T-cell (primary cell): ENCODE measurements around the gene CNN3. TPM values are rescaled to one million over a fixed set of nuclear protein-coding genes. Genes with fewer than 3 reads are reported as not detected.

ENCODE experiments used
- ATAC-seq, 4 experiments: fragments of 200-7000 bp in 3 of 4; fragments of 150-1000 bp in 1 of 4; cut with Tn5 transposase; replicated peaks in 1 of 4; 1 replicate in 3 of 4; 2 replicates in 1 of 4; pipeline ENCODE4 v1.10.0; 2021; ENCODE audit warnings: moderate library complexity in 3 of 4, mild to moderate bottlenecking in 2 of 4, moderate number of reproducible peaks in 1 of 4
- CTCF ChIA-PET, 2 donors: fragments of 300-600 bp; sonication (Branson Sonifier 250); formaldehyde crosslinking; loops; one replicate each; lab custom pipeline; 2022; ENCODE audit warnings: antibody characterized with exemption in 2 of 2; lab: Charles Lee
- POLR2A ChIA-PET, 2 donors: fragments of 300-600 bp; sonication (Branson Sonifier 250); formaldehyde crosslinking; loops; one replicate each; lab custom pipeline; 2022; ENCODE audit warnings: antibody characterized with exemption in 2 of 2; lab: Charles Lee
- DNase-seq, 35 experiments: peaks; one replicate each; pipeline versions ENCODE4 v3.0.0 to v3.0.0-alpha.2; 2013 to 2023
- H3K27ac ChIP-seq: one replicate; pipeline ENCODE4 v1.5.1; 2013; ENCODE audit warnings: low read length
- H3K27me3 ChIP-seq, 2 experiments: replicated peaks in 1 of 2; 1 replicate in 1 of 2; 2 replicates in 1 of 2; pipeline versions ENCODE4 v1.6.1 to v1.7.0; 2013; ENCODE audit warnings: low read length in 1 of 2, mixed read lengths in 1 of 2; ENCODE audit not compliant: control insufficient read depth in 2 of 2, insufficient read depth in 2 of 2; ENCODE audit errors: extremely low read depth in 1 of 2
- H3K36me3 ChIP-seq, 2 donors: 1 replicate in 1 of 2; 2 replicates in 1 of 2; pipeline versions ENCODE4 v1.6.1 to v1.7.0; 2013; ENCODE audit warnings: low read length in 1 of 2; ENCODE audit not compliant: control insufficient read depth in 2 of 2, insufficient read depth in 1 of 2; ENCODE audit errors: extremely low read depth in 1 of 2
- H3K4me1 ChIP-seq, 2 experiments: 1 replicate in 1 of 2; 2 replicates in 1 of 2; pipeline versions ENCODE4 v1.6.1 to v1.7.0; 2013; ENCODE audit warnings: low read length in 2 of 2, mixed read lengths in 1 of 2; ENCODE audit not compliant: insufficient read depth in 2 of 2, control insufficient read depth in 1 of 2; ENCODE audit errors: extremely low read depth in 1 of 2
- H3K4me3 ChIP-seq, 2 donors: 1 replicate in 1 of 2; 2 replicates in 1 of 2; pipeline versions ENCODE4 v1.5.1 to v1.7.0; 2013; ENCODE audit warnings: mild to moderate bottlenecking in 2 of 2, low read length in 1 of 2, moderate library complexity in 1 of 2; ENCODE audit not compliant: control insufficient read depth in 1 of 2; ENCODE audit errors: extremely low read depth in 1 of 2
- H3K9me3 ChIP-seq: 2 replicates; pipeline ENCODE4 v1.7.0; 2013
- H3K27ac Mint-ChIP-seq, 2 donors: one replicate each; pipeline ENCODE4 v1.8.0; 2020 to 2021; ENCODE audit warnings: mild to moderate bottlenecking in 2 of 2, mixed read lengths in 2 of 2
- H3K27me3 Mint-ChIP-seq, 2 donors: one replicate each; pipeline ENCODE4 v1.8.0; 2021 to 2022; ENCODE audit warnings: mixed read lengths in 2 of 2
- H3K36me3 Mint-ChIP-seq: one replicate; pipeline ENCODE4 v1.8.0; 2021; ENCODE audit warnings: mixed read lengths
- H3K4me1 Mint-ChIP-seq, 3 donors: one replicate each; pipeline ENCODE4 v1.8.0; 2020 to 2022; ENCODE audit warnings: mixed read lengths in 3 of 3, mild to moderate bottlenecking in 1 of 3
- H3K4me3 Mint-ChIP-seq, 3 donors: one replicate each; pipeline ENCODE4 v1.8.0; 2020 to 2022; ENCODE audit warnings: mild to moderate bottlenecking in 3 of 3, mixed read lengths in 3 of 3, moderate library complexity in 3 of 3
- H3K9me3 Mint-ChIP-seq, 3 donors: one replicate each; pipeline ENCODE4 v1.8.0; 2020 to 2022; ENCODE audit warnings: mixed read lengths in 3 of 3
- WGBS: methylation state at CpG from one replicate; pipeline ENCODE4 v1.1.5; 2013; ENCODE audit warnings: missing lambda C conversion rate; ENCODE audit not compliant: insufficient coverage; 5-methylcytosine and 5-hydroxymethylcytosine counted together
- total RNA-seq, 35 experiments: library from RNA in 6 of 35; stranded (reverse) in 6 of 35; fragments of 120-200 nt in 1 of 35; gene quantifications; one replicate each; pipeline versions ENCODE4 v1.2.1 to v1.2.4 and lab custom pipeline; 2013 to 2026

CNN3 gene
- total RNA-seq, 5 donors from 2014 or later (not counting 1 experiment from before 2014, with no cell fraction given) = 2.0 to 7.3 (median 5.0) TPM

DNA sequence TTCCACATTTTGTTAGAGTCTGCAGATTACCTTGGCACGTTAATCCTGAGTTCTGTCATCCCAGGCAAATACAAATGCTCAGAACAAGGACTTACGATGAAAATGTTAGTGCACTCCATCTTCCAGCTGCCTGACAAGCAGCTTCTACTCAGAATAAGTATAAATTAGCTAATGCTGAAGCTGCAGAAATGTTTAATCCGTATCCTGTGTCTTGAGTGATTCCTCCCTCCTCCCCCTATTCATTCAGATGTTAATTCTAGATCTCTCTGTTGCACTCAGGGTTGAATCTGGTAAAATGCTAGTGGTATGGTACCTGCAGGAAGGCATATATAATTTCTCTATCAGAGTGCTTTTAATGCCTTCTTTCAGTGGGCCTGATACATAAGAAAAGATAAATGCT, 39.8 kb downstream of the CNN3 start:
- Histone ChIP-seq H3K27ac (no peak overlapping the region), H3K9me3 (no peaks in the 10 kb centered on the region), H3K36me3 (no peaks in the 10 kb centered on the region), H3K4me3 (no peak overlapping the region), H3K27me3 (no peaks in the 10 kb centered on the region), H3K4me1 (peaks cover 4 to 10% of the 10 kb centered on the region in 2 experiments)
- no peak for ATAC-seq
- H3K9me3 Mint-ChIP-seq = no peaks in the 10 kb centered on the region
- no peaks in the 10 kb centered on the region for H3K36me3 Mint-ChIP-seq
- POLR2A ChIA-PET = no interaction called here
- CTCF ChIA-PET = no interaction called here
- no peaks in the 10 kb centered on the region for H3K27me3 Mint-ChIP-seq
- H3K4me3 Mint-ChIP-seq = no peak overlapping the region
- no peak for DNase-seq
- peaks cover 13 to 18% (median 17%) of the 10 kb centered on the region in 3 donors for H3K4me1 Mint-ChIP-seq
- WGBS = no CpG with 5 or more reads among the region's 3 CpGs
- no peak overlapping the region for H3K27ac Mint-ChIP-seq

DNA sequence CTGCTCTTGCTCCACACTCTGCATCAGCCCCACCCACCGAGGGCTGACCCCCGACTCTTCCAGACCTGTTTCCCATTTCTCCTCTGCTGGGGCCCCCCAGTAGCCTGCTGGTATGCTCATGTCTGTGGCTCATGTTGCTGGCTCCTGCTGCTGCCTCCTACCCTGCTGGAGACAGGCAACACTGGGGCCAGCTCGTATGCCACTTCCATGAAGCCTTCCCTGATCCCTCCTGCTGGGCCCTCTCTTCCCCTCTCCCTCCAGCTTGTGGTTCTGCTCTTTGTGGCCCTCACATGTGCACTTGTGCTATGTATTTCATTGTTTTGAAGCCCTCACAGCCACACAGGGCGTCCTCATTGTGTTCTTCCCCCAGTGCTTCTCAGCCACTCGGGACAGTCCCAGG, 40.5 kb downstream of the CNN3 start:
- no peak overlapping the region for H3K4me3 Mint-ChIP-seq
- ATAC-seq (no peak), DNase-seq (no peak)
- Histone ChIP-seq H3K4me1 (peaks cover 4 to 10% of the 10 kb centered on the region in 2 experiments), H3K27ac (no peak overlapping the region), H3K36me3 (no peaks in the 10 kb centered on the region), H3K4me3 (no peak overlapping the region), H3K27me3 (no peaks in the 10 kb centered on the region), H3K9me3 (no peaks in the 10 kb centered on the region)
- H3K27ac Mint-ChIP-seq = no peak overlapping the region
- H3K4me1 Mint-ChIP-seq = peaks cover 13 to 18% (median 17%) of the 10 kb centered on the region in 3 donors
- H3K36me3 Mint-ChIP-seq = no peaks in the 10 kb centered on the region
- H3K27me3 Mint-ChIP-seq = no peaks in the 10 kb centered on the region
- WGBS = 100% methylated on average over 3 of the region's 5 CpGs
- no peaks in the 10 kb centered on the region for H3K9me3 Mint-ChIP-seq
- CTCF ChIA-PET = no interaction called here
- POLR2A ChIA-PET = no interaction called here

DNA sequence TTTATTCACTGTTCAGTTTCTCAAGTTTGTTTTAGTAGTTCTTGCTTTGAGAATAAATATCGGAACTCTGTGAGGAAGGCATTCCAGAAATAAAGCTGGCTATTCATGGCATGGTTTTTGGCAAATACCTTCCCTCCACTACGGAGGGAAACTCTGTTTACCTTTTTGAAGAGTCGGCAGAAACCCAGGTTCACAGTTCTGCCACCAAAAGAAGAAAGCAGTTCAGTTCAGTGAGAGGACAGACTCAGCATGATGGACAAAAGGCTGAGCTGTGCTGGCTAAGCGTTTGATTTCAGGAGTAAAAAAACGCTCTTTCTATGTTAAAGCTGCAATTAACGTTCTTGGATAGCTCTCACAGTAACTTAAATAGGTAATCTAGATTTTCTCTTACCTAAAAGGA, 42.4 kb downstream of the CNN3 start:
- no peaks in the 10 kb centered on the region for H3K9me3 Mint-ChIP-seq

DNA sequence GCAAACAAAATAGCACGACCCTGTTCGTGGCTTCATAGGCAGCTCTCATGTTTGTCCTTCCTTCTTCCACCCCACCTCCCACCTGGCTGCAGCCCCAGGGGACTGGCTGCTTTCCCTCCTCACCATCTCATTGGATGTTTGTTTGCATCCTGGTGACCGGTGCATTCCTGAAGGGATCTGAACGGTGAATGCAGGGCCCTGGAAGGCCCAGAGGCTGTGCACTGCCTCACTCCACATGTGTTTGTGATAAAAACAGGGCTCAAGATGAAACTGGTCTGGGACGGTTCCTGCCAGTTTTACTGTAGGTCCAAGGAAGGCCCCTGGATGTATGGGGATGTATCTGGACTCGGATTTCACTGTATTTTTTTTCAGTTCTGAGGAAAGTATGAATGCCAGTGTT, 42.8 kb downstream of the CNN3 start:
- Histone ChIP-seq H3K27ac (no peak overlapping the region), H3K4me1 (peaks cover 4 to 10% of the 10 kb centered on the region in 2 experiments), H3K36me3 (no peaks in the 10 kb centered on the region), H3K9me3 (no peaks in the 10 kb centered on the region), H3K27me3 (no peaks in the 10 kb centered on the region), H3K4me3 (no peak overlapping the region)
- Mint-ChIP-seq H3K9me3 (no peaks in the 10 kb centered on the region), H3K27me3 (no peaks in the 10 kb centered on the region), H3K4me3 (peak overlapping the region in 1 of 3 donors; percentile 61), H3K4me1 (peaks cover 13 to 18% (median 17%) of the 10 kb centered on the region in 3 donors), H3K36me3 (no peaks in the 10 kb centered on the region), H3K27ac (peak overlapping the region; percentile 60 to 85)
- ChIA-PET CTCF (no interaction called here), POLR2A (no interaction called here)
- 91% methylated on average over 5 of the region's 6 CpGs for WGBS
- ATAC-seq (no peak), DNase-seq (no peak)

More for the DNA sequence above, 42.4 kb downstream of the CNN3 start:
- Histone ChIP-seq H3K27ac (no peak overlapping the region), H3K27me3 (no peaks in the 10 kb centered on the region), H3K9me3 (no peaks in the 10 kb centered on the region), H3K4me3 (no peak overlapping the region), H3K36me3 (no peaks in the 10 kb centered on the region), H3K4me1 (peaks cover 4 to 10% of the 10 kb centered on the region in 2 experiments)
- Mint-ChIP-seq H3K27ac (no peak overlapping the region), H3K27me3 (no peaks in the 10 kb centered on the region), H3K4me1 (peaks cover 13 to 18% (median 17%) of the 10 kb centered on the region in 3 donors), H3K36me3 (no peaks in the 10 kb centered on the region), H3K4me3 (peak overlapping the region in 1 of 3 donors; percentile 61)
- CTCF ChIA-PET = no interaction called here
- POLR2A ChIA-PET = no interaction called here
- ATAC-seq (no peak), DNase-seq (no peak)
- 83% methylated on average over 1 of the region's 6 CpGs for WGBS

DNA sequence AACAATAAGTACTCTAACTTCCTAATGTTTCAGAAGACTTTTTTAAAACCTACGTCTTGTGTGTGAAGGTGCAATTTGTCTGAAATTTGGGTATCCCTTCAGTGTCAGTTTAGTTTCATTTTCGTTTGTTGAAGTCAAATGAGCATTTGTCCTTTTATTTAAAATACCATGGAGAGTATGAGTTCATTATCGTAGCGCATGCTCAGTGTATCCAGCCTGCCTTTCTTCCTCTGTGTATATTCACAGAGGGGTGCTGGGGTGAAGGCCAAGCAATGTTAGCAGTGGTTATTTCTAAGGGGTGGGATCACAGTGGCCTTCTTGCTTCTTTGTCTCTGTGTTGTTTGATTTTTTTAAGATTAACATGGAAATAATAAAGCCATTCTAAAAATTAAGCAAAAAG, 43.2 kb downstream of the CNN3 start:
- H3K4me3 ChIP-seq = no peak overlapping the region
- DNase-seq = peak in 1 of 35 experiments; percentile 31
- CTCF ChIA-PET = no interaction called here

DNA sequence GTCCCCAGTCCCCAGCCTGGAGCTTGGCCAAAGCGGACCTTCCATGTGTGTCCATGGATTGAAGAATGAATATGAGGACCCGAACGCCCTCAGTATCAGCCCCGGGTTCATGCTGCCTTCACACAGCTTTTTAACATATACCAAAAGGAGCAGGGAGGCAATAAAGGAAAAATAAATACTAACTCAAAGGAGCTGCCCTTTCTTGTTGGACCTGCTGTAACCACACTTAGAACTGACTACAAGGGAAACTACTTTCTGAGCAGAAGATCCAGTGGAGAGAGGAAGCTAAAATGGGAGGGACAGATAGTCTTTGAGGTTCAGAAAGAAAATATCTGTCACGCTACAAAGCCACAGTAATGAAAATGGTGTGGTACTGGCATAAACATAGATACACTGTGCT, 48.6 kb downstream of the CNN3 start:
- Mint-ChIP-seq H3K27ac (no peak overlapping the region), H3K9me3 (no peaks in the 10 kb centered on the region), H3K27me3 (peaks cover 0 to 11% of the 10 kb centered on the region in 2 donors), H3K4me3 (no peak overlapping the region), H3K36me3 (no peaks in the 10 kb centered on the region), H3K4me1 (peaks cover 9 to 16% (median 11%) of the 10 kb centered on the region in 3 donors)
- ATAC-seq = no peak
- CTCF ChIA-PET = no interaction called here
- Histone ChIP-seq H3K36me3 (no peaks in the 10 kb centered on the region), H3K4me1 (peaks cover 0 to 4% of the 10 kb centered on the region in 2 experiments), H3K9me3 (no peaks in the 10 kb centered on the region), H3K27ac (no peak overlapping the region), H3K27me3 (peaks cover 0 to 3% of the 10 kb centered on the region in 2 experiments), H3K4me3 (no peak overlapping the region)
- no peak for DNase-seq
- no CpG with 5 or more reads among the region's 5 CpGs for WGBS
- POLR2A ChIA-PET = no interaction called here

More for the DNA sequence above, 43.2 kb downstream of the CNN3 start:
- WGBS = 0% methylated on average over 1 of the region's 4 CpGs
- no peak overlapping the region for H3K27ac ChIP-seq
- Mint-ChIP-seq H3K27me3 (no peaks in the 10 kb centered on the region), H3K4me1 (peaks cover 13 to 18% (median 17%) of the 10 kb centered on the region in 3 donors), H3K4me3 (peak overlapping the region; percentile 43 to 61 (median 53)), H3K36me3 (no peaks in the 10 kb centered on the region), H3K27ac (peak overlapping the region; percentile 60 to 85), H3K9me3 (no peaks in the 10 kb centered on the region)
- ATAC-seq = peak; percentile 55 to 86 (median 64)
- H3K36me3 ChIP-seq = no peaks in the 10 kb centered on the region
- H3K4me1 ChIP-seq = peaks cover 4 to 10% of the 10 kb centered on the region in 2 experiments
- no peaks in the 10 kb centered on the region for H3K9me3 ChIP-seq
- POLR2A ChIA-PET = no interaction called here
- H3K27me3 ChIP-seq = no peaks in the 10 kb centered on the region
